OCI-LY7 (cell line): ENCODE data around the gene TECR. TPM values are rescaled to one million over a fixed set of nuclear protein-coding genes. Genes with fewer than 3 reads are reported as not detected.

ENCODE experiments used
- BruUV-seq: library from RNA; stranded (reverse); fragments of 400-500 nt; replicated peaks from 2 replicates; lab custom pipeline; 2021; lab: Mats Ljungman, UMichigan
- CTCF ChIA-PET: fragments of 300-600 bp; sonication (Branson Sonifier 250); formaldehyde crosslinking; loops from one replicate; lab custom pipeline; 2022; ENCODE audit warnings: antibody characterized with exemption; ENCODE audit not compliant: unreplicated experiment; lab: Charles Lee
- POLR2A ChIA-PET: fragments of 300-600 bp; sonication (Branson Sonifier 250); formaldehyde crosslinking; loops from one replicate; lab custom pipeline; 2022; ENCODE audit warnings: antibody characterized with exemption; lab: Charles Lee
- DNase-seq: peaks from one replicate; pipeline ENCODE4 v3.0.0-alpha.2; 2015; ENCODE audit warnings: low spot score
- H2AFZ ChIP-seq: fragments of 200-600 bp; sonication (generic), shearing (Covaris generic); 2 replicates; pipeline ENCODE4 v1.6.1; 2014; ENCODE audit warnings: mild to moderate bottlenecking, antibody characterized with exemption, low read length, moderate library complexity
- H3K27ac ChIP-seq: fragments of 200-600 bp; sonication (generic); 2 replicates; pipeline ENCODE4 v1.5.1; 2014; ENCODE audit warnings: mixed run types, low read depth, mild to moderate bottlenecking, moderate library complexity, low read length, inconsistent platforms; ENCODE audit not compliant: poor library complexity, severe bottlenecking
- H3K36me3 ChIP-seq: fragments of 200-600 bp; sonication (generic); 2 replicates; pipeline ENCODE4 v1.6.1; 2014; ENCODE audit warnings: mild to moderate bottlenecking, antibody characterized with exemption, low read length, moderate library complexity, mixed read lengths; ENCODE audit not compliant: insufficient read depth
- H3K4me1 ChIP-seq: fragments of 200-600 bp; sonication (generic); 2 replicates; pipeline ENCODE4 v1.5.1; 2014; ENCODE audit warnings: mild to moderate bottlenecking, low read length; ENCODE audit not compliant: insufficient read depth, poor library complexity, severe bottlenecking
- H3K4me2 ChIP-seq: fragments of 200-600 bp; sonication (generic); 2 replicates; pipeline ENCODE4 v1.6.1; 2014; ENCODE audit warnings: mild to moderate bottlenecking, low read length
- H3K4me3 ChIP-seq: fragments of 200-600 bp; sonication (generic); 2 replicates; pipeline ENCODE4 v1.5.1; 2014; ENCODE audit warnings: mild to moderate bottlenecking, low read depth, low read length; ENCODE audit not compliant: poor library complexity, severe bottlenecking
- H3K79me2 ChIP-seq: fragments of 200-600 bp; sonication (generic); 2 replicates; pipeline ENCODE4 v1.6.1; 2016; ENCODE audit warnings: low read depth, mild to moderate bottlenecking, low read length, moderate library complexity, mixed read lengths; ENCODE audit not compliant: insufficient read depth
- H3K9me2 ChIP-seq: fragments of 200-600 bp; sonication (generic); 2 replicates; pipeline ENCODE4 v1.6.1; 2016; ENCODE audit warnings: mild to moderate bottlenecking, low read length, mixed read lengths; ENCODE audit not compliant: insufficient read depth
- H3K9me3 ChIP-seq: fragments of 200-600 bp; sonication (generic); 2 replicates; pipeline ENCODE4 v1.6.1; 2014; ENCODE audit warnings: mild to moderate bottlenecking, mixed run types, low read length, mixed read lengths
- H4K20me1 ChIP-seq: fragments of 200-600 bp; sonication (generic); 2 replicates; pipeline ENCODE4 v1.6.1; 2014; ENCODE audit warnings: mild to moderate bottlenecking, antibody characterized with exemption, low read length, moderate library complexity, mixed read lengths; ENCODE audit not compliant: insufficient read depth
- EZH2phosphoT487 ChIP-seq: fragments of 200-600 bp; sonication (generic); IDR thresholded peaks from 2 replicates; pipeline ENCODE4 v1.6.1; 2018; ENCODE audit warnings: low read depth, borderline replicate concordance, mild to moderate bottlenecking, mixed run types, antibody characterized with exemption, low read length, moderate library complexity, mixed read lengths
- intact Hi-C: fragments of 100-400 bp; cut with micrococcal nuclease; formaldehyde crosslinking; loops from one replicate; pipeline ENCODE4 v1.10.0; 2022; ENCODE audit not compliant: unreplicated experiment
- total RNA-seq, 2 experiments: library from RNA; depleted of rRNA in 1 of 2; stranded (reverse); fragments of >200 nt in 1 of 2; shearing (Covaris generic) in 1 of 2; gene quantifications; 2 replicates each; pipeline ENCODE4 v1.2.3, GENCODE V29; 2014 to 2022
- TF ChIP-seq, protein P1 (sequence below): fragments of 200-600 bp; sonication (generic); conservative IDR thresholded peaks from 2 replicates; pipeline ENCODE4 v1.5.1; 2014; ENCODE audit warnings: mild to moderate bottlenecking, antibody characterized with exemption, low read length, moderate library complexity, mixed read lengths

The TECR gene
- total RNA-seq, 2 experiments from 2014 or later = 81.4 to 128 TPM

DNA sequence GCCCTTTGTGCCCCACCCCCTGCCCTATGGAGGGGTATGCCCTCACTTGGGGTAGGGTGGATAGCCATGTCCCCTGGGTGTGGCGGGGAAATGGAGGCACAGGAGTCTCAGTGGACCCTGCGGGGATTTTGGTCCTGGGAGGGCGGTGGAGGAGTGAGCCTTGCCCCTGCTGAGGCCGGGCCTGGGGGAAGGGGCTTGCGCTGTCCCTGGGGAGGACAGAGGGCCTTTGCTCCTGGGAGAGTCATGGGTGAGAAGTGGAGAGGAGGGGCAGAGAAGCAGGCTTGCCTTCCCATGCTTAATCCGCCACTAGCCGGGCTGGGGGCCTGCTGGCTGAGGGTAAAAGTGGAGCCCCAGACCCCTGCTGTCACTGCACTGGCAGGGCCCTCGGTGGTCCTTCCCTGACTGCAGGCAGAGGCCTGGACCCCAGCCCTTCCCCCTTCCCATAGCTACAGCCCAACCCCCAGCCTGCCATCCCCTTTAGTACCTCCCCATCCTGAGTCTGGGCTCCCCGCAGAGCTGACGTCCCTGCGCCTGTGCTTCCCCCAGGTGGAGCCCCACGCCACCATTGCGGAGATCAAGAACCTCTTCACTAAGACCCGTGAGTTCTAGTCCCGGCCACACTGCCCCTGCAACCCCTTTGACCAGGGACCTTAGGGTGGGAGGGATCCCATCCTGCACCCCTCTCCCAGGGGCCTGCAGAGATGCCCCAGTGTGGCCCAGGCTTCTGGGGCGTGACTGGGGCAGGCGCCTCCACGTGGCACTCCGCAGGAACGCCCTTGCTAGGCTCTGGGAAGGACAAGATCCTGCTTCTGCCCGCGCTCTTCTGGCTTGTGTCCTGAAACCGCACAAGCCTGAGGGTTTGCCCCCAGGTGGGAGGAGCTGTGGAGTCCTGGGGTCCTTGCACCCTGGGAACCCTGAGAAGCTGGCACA lies 33.5 kb downstream of the TECR start:
- no peaks in the 10 kb centered on the region for H4K20me1 ChIP-seq
- H3K9me3 ChIP-seq = no peaks in the 10 kb centered on the region
- peaks cover 14% of the 10 kb centered on the region; the same call in 1 of the 2 replicates for H3K79me2 ChIP-seq
- TF ChIP-seq, protein P1, sequence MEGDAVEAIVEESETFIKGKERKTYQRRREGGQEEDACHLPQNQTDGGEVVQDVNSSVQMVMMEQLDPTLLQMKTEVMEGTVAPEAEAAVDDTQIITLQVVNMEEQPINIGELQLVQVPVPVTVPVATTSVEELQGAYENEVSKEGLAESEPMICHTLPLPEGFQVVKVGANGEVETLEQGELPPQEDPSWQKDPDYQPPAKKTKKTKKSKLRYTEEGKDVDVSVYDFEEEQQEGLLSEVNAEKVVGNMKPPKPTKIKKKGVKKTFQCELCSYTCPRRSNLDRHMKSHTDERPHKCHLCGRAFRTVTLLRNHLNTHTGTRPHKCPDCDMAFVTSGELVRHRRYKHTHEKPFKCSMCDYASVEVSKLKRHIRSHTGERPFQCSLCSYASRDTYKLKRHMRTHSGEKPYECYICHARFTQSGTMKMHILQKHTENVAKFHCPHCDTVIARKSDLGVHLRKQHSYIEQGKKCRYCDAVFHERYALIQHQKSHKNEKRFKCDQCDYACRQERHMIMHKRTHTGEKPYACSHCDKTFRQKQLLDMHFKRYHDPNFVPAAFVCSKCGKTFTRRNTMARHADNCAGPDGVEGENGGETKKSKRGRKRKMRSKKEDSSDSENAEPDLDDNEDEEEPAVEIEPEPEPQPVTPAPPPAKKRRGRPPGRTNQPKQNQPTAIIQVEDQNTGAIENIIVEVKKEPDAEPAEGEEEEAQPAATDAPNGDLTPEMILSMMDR = no peak
- no peak for TF ChIP-seq EZH2phosphoT487
- no peaks in the 10 kb centered on the region for H3K9me2 ChIP-seq
- BruUV-seq = no TSS peak
- no peak overlapping the region for H2AFZ ChIP-seq
- no peak overlapping the region for H3K27ac ChIP-seq
- H3K4me3 ChIP-seq = no peak overlapping the region
- peaks cover 24% of the 10 kb centered on the region for H3K4me1 ChIP-seq
- ChIA-PET CTCF (no interaction called here), POLR2A (no interaction called here)
- DNase-seq = no peak
- H3K36me3 ChIP-seq = peaks cover 45% of the 10 kb centered on the region
- H3K4me2 ChIP-seq = no peak overlapping the region
- intact Hi-C loops = no loop called here

DNA sequence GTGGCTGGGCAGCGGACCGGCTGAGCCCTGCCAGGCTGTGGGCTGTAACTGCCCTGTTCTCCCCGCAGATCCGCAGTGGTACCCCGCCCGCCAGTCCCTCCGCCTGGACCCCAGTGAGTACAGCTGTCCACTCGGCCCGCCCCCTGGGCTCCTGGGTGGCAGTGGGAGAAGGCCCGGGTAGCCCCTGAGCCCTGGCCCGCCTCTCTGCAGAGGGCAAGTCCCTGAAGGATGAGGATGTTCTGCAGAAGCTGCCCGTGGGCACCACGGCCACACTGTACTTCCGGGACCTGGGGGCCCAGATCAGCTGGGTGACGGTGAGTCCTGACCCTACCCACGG lies 34.2 kb downstream of the TECR start:
- TF ChIP-seq, protein P1 = no peak
- no peak for TF ChIP-seq EZH2phosphoT487
- no peaks in the 10 kb centered on the region for H3K9me3 ChIP-seq
- H3K27ac ChIP-seq = no peak overlapping the region
- ChIA-PET CTCF (no interaction called here), POLR2A (no interaction called here)
- peaks cover 20% of the 10 kb centered on the region for H3K4me1 ChIP-seq
- H4K20me1 ChIP-seq = no peaks in the 10 kb centered on the region
- peaks cover 14% of the 10 kb centered on the region; the same call in 1 of the 2 replicates for H3K79me2 ChIP-seq
- H2AFZ ChIP-seq = no peak overlapping the region
- peaks cover 49% of the 10 kb centered on the region for H3K36me3 ChIP-seq
- H3K4me2 ChIP-seq = no peak overlapping the region
- no peaks in the 10 kb centered on the region for H3K9me2 ChIP-seq
- no peak for DNase-seq
- no peak overlapping the region for H3K4me3 ChIP-seq
- no TSS peak for BruUV-seq
- intact Hi-C loops = no loop called here
